Endothelial cell of umbilical vein (primary cell): Measurements from ENCODE around the gene NT5DC2. TPM values are rescaled to one million over a fixed set of nuclear protein-coding genes. Genes with fewer than 3 reads are reported as not detected.
A peak's percentile ranks its signal among the peaks of the same experiment; 100 is the strongest.

ENCODE experiments used
- BruUV-seq: library from RNA; stranded (reverse); fragments of 400-500 nt; replicated peaks from 2 replicates; lab custom pipeline; 2021; lab: Mats Ljungman, UMichigan
- CTCF ChIA-PET: fragments of 300-600, 350-600 bp; sonication (Branson Sonifier 250); formaldehyde crosslinking; loops from one replicate; lab custom pipeline; 2021; ENCODE audit warnings: antibody characterized with exemption, inconsistent platforms; lab: Charles Lee
- POLR2A ChIA-PET: fragments of 300-600, 350-600 bp; sonication (Branson Sonifier 250); formaldehyde crosslinking; loops from one replicate; lab custom pipeline; 2021; ENCODE audit warnings: antibody characterized with exemption, inconsistent platforms; lab: Charles Lee
- DNase-seq: peaks from one replicate; pipeline ENCODE4 v3.0.0-alpha.2; 2011; ENCODE audit warnings: low read depth, low spot score
- FAIRE-seq: peaks from 2 replicates; lab custom pipeline; 2011; peaks lifted over from hg19 to GRCh38; lab: Jason Lieb, UNC
- H2AFZ ChIP-seq: 2 replicates; pipeline ENCODE4 v1.6.0; 2012; ENCODE audit warnings: low read depth, low read length, control low read depth, inconsistent platforms
- H3K27ac ChIP-seq: 2 replicates; pipeline ENCODE4 v1.5.1; 2011; ENCODE audit warnings: low read depth, mild to moderate bottlenecking, control low read depth, low read length, moderate library complexity; ENCODE audit not compliant: insufficient read depth
- H3K27me3 ChIP-seq, 2 experiments: 2 replicates each; pipeline versions ENCODE4 v1.6.0 to v1.6.1; 2011; ENCODE audit warnings: low read length in 2 of 2, mixed read lengths in 1 of 2; ENCODE audit not compliant: control insufficient read depth in 2 of 2, insufficient read depth in 2 of 2
- H3K36me3 ChIP-seq, 2 experiments: 2 replicates in 1 of 2; 3 replicates in 1 of 2; pipeline ENCODE4 v1.5.1; 2011; ENCODE audit warnings: low read length in 2 of 2, mild to moderate bottlenecking in 1 of 2, moderate library complexity in 1 of 2; ENCODE audit not compliant: control insufficient read depth in 2 of 2, insufficient read depth in 2 of 2; ENCODE audit errors: extremely low read depth in 1 of 2
- H3K4me1 ChIP-seq: 3 replicates; pipeline ENCODE4 v1.5.1; 2011; ENCODE audit warnings: mild to moderate bottlenecking, low read length; ENCODE audit not compliant: control insufficient read depth, insufficient read depth; ENCODE audit errors: extremely low read depth
- H3K4me2 ChIP-seq: 2 replicates; pipeline ENCODE4 v1.6.1; 2011; ENCODE audit warnings: low read length, control low read depth, mixed read lengths; ENCODE audit not compliant: insufficient read depth
- H3K4me3 ChIP-seq, 3 experiments: fragments of 200-600 bp in 1 of 3; sonication (generic), shearing (Covaris generic) in 1 of 3; replicated peaks in 1 of 3; 2 replicates each; pipeline ENCODE4 v1.5.1; 2011 to 2016; ENCODE audit warnings: control low read depth in 3 of 3, low read length in 3 of 3, mild to moderate bottlenecking in 2 of 3, inconsistent platforms in 1 of 3, low read depth in 1 of 3, moderate library complexity in 1 of 3; ENCODE audit not compliant: insufficient read depth in 1 of 3
- H3K79me2 ChIP-seq: 2 replicates; pipeline ENCODE4 v1.6.0; 2012; ENCODE audit warnings: low read length, inconsistent platforms; ENCODE audit not compliant: control insufficient read depth, insufficient read depth
- H3K9ac ChIP-seq: replicated peaks from 2 replicates; pipeline ENCODE3; 2011; ENCODE audit warnings: low read length, control low read depth; ENCODE audit not compliant: insufficient read depth; ENCODE audit errors: extremely low read depth
- H3K9me1 ChIP-seq: replicated peaks from 3 replicates; pipeline ENCODE4 v1.6.0; 2011; ENCODE audit warnings: mild to moderate bottlenecking, low read length; ENCODE audit not compliant: control insufficient read depth, insufficient read depth; ENCODE audit errors: extremely low read depth
- H3K9me3 ChIP-seq: replicated peaks from 2 replicates; pipeline ENCODE4 v1.5.1; 2012; ENCODE audit warnings: low read length, inconsistent platforms; ENCODE audit not compliant: control insufficient read depth, insufficient read depth
- H4K20me1 ChIP-seq: replicated peaks from 2 replicates; pipeline ENCODE3; 2011; ENCODE audit warnings: mild to moderate bottlenecking, low read length; ENCODE audit not compliant: control insufficient read depth, insufficient read depth; ENCODE audit errors: extremely low read depth
- CTCF ChIP-seq, 2 donors: IDR thresholded peaks; 1 replicate in 1 of 2; 2 replicates in 1 of 2; pipeline ENCODE4 v1.5.1; 2011; ENCODE audit warnings: low read length in 2 of 2, mild to moderate bottlenecking in 2 of 2, moderate library complexity in 2 of 2, control low read depth in 1 of 2, inconsistent platforms in 1 of 2, low read depth in 1 of 2; ENCODE audit not compliant: insufficient read depth in 1 of 2; ENCODE audit errors: extremely low read depth in 1 of 2
- EZH2 ChIP-seq: IDR thresholded peaks from 2 replicates; pipeline ENCODE4 v1.6.1; 2012; ENCODE audit warnings: borderline replicate concordance, low read depth, mild to moderate bottlenecking, moderate library complexity, low read length, inconsistent platforms; ENCODE audit not compliant: severe bottlenecking
- FOS ChIP-seq: IDR thresholded peaks from 2 replicates; pipeline ENCODE4 v1.6.1; 2011; ENCODE audit warnings: mild to moderate bottlenecking, low read length, moderate library complexity, borderline replicate concordance; ENCODE audit not compliant: insufficient read depth
- GATA2 ChIP-seq: IDR thresholded peaks from 2 replicates; pipeline ENCODE4 v1.7.0; 2011; ENCODE audit warnings: low read depth, mild to moderate bottlenecking, moderate library complexity, mixed read lengths, low read length; ENCODE audit not compliant: insufficient read length, insufficient read depth
- JUN ChIP-seq: IDR thresholded peaks from 2 replicates; pipeline ENCODE4 v1.6.1; 2011; ENCODE audit warnings: borderline replicate concordance, low read depth; ENCODE audit not compliant: insufficient read length, insufficient read depth
- MAX ChIP-seq: IDR thresholded peaks from 2 replicates; pipeline ENCODE4 v1.6.1; 2011; ENCODE audit not compliant: insufficient read depth, insufficient read length
- MYC ChIP-seq: IDR thresholded peaks from one replicate; pipeline ENCODE4 v1.6.1; 2011; ENCODE audit warnings: mild to moderate bottlenecking, low read depth, low read length
- POLR2A ChIP-seq: IDR thresholded peaks from 2 replicates; pipeline ENCODE4 v1.6.1; 2012; ENCODE audit warnings: low read depth, mild to moderate bottlenecking, control low read depth, low read length
- POLR2AphosphoS5 ChIP-seq: IDR thresholded peaks from 2 replicates; pipeline ENCODE4 v1.6.1; 2012; ENCODE audit warnings: low read depth, mild to moderate bottlenecking, control low read depth, low read length, moderate library complexity; ENCODE audit not compliant: insufficient read depth
- dilution Hi-C: fragments of 300-500 bp; cut with MboI; formaldehyde crosslinking; loops from one replicate; pipeline ENCODE4 v1.15.0; 2019; ENCODE audit warnings: low sequenced_read_pairs; ENCODE audit not compliant: extremely low pct_ligation_motif_present
- intact Hi-C: fragments of 100-400 bp; cut with micrococcal nuclease; formaldehyde crosslinking; loops from one replicate; pipeline ENCODE4 v1.10.0; 2022
- polyA plus RNA-seq, 4 experiments: library from polyadenylated mRNA; depleted of rRNA in 3 of 4; stranded (reverse) in 3 of 4; unstranded in 1 of 4; fragments of >200 nt; gene quantifications; 2 replicates each; pipeline versions ENCODE4 v1.2.1 to v1.2.3, GENCODE V29; 2011 to 2012; ENCODE audit warnings: missing spikeins in 1 of 4
- total RNA-seq: library from RNA; stranded (reverse); gene quantifications from 2 replicates; pipeline ENCODE4 v1.2.3, GENCODE V29; 2021

The NT5DC2 gene
- total and polyA plus RNA-seq, 2 donors (not counting 3 experiments of a cell fraction or from before 2014, with no cell fraction given), result 298 to 402 TPM

GRCh38 chr3:52531860-52532516, 1.7 kb downstream of the NT5DC2 start:
- ChIA-PET CTCF (interaction anchor here (0.7 to 1.2 kb wide), 3 partner anchors 34 to 59 kb away, joined by 3 to 5 read pairs (median 3); partner anchors contain the start of gene STAB1), POLR2A (interaction anchor here (0.6 kb wide), 1 partner anchor 42 kb away, joined by 3 read pairs; no protein-coding TSS in a partner anchor)
- BruUV-seq, result TSS peak; percentile 56
- FAIRE-seq, result no peak
- Histone ChIP-seq H3K9ac (peak overlapping the region; percentile 95), H3K79me2 (peaks cover 43% of the 10 kb centered on the region), H2AFZ (no peak overlapping the region), H3K4me2 (peak overlapping the region; percentile 79), H3K36me3 (peaks cover 0 to 21% of the 10 kb centered on the region in 2 experiments), H4K20me1 (no peaks in the 10 kb centered on the region), H3K9me1 (no peaks in the 10 kb centered on the region), H3K9me3 (no peaks in the 10 kb centered on the region), H3K27me3 (no peaks in the 10 kb centered on the region), H3K4me1 (peaks cover 41% of the 10 kb centered on the region), H3K4me3 (peak overlapping the region in 2 of 3 experiments; percentile 71 to 90), H3K27ac (peak overlapping the region; percentile 92)
- TF ChIP-seq POLR2AphosphoS5, result no peak
- no peak for TF ChIP-seq GATA2
- no peak for TF ChIP-seq JUN
- no peak for TF ChIP-seq CTCF (IDR thresholded peaks at IDR 0.05; ENCODE audit: extremely low read depth in 1 of 2, insufficient read depth in 1 of 2, low read depth in 1 of 2, low read length in 2 of 2)
- TF ChIP-seq MAX, result no peak
- TF ChIP-seq FOS, result no peak
- TF ChIP-seq POLR2A, result no peak
- no peak for TF ChIP-seq MYC
- no peak for TF ChIP-seq EZH2
- dilution Hi-C loops (no loop called here), intact Hi-C loops (loop anchor here (1.0 kb wide), 2 partner anchors 37 to 60 kb away; partner anchors contain the start of gene STAB1)
- DNase-seq, result no peak
